ENCODE measurements around the gene ACTR6.
"Not testable (repeated sequence)": the region's sequence is repeated elsewhere in the genome, so short reads cannot be mapped to it uniquely, and the experiment has no call there.

The ACTR6 gene

DNA sequence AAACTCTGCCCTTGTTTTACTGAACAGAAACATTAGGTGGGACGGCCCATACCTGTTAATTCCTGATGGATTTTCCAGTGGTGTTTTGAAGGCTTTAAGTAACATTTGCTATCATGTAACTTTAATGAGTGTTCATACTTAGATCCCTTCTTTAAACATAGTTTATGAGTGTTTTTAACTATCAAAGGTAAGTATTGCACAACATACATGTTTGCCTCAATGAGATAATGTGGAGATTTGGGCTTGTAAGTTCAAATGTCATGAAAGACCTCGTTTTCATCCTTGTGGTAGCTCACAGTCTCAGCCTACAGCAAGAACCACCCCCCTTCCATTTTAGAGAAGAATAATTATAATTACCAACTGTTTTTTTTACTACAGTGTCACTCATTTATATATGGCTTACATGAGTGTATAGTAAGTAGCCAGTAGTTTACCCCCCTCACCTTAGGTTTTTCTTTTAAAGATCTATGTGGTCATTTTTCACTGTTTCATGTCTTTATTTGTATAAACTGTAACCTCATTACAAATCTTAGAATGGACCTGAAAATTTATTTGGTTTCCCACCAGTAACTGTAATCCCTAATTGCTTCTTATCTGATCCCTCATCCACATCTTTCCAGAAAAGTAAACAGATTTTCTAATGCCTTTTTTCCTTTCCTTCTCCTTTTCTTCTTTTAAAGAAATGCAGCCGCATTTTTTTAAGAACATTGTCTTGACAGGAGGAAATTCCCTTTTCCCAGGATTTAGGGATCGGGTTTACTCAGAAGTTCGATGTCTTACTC, 18.9 kb downstream of the ACTR6 start:
- TF ChIP-seq, protein P1, sequence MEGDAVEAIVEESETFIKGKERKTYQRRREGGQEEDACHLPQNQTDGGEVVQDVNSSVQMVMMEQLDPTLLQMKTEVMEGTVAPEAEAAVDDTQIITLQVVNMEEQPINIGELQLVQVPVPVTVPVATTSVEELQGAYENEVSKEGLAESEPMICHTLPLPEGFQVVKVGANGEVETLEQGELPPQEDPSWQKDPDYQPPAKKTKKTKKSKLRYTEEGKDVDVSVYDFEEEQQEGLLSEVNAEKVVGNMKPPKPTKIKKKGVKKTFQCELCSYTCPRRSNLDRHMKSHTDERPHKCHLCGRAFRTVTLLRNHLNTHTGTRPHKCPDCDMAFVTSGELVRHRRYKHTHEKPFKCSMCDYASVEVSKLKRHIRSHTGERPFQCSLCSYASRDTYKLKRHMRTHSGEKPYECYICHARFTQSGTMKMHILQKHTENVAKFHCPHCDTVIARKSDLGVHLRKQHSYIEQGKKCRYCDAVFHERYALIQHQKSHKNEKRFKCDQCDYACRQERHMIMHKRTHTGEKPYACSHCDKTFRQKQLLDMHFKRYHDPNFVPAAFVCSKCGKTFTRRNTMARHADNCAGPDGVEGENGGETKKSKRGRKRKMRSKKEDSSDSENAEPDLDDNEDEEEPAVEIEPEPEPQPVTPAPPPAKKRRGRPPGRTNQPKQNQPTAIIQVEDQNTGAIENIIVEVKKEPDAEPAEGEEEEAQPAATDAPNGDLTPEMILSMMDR (IDR thresholded peaks at IDR 0.05; ENCODE audit: low read length): no peak
- TF ChIP-seq EZH2 (IDR thresholded peaks at IDR 0.05; ENCODE audit: borderline replicate concordance, low read length): no peak
- Histone ChIP-seq H3K9me3 (ENCODE audit: low read length) (no peaks in the 10 kb centered on the region), H3K4me2 (ENCODE audit: low read length) (no peak overlapping the region), H3K27me3 (ENCODE audit: insufficient read depth, low read length) (no peaks in the 10 kb centered on the region), H2AFZ (ENCODE audit: low read length) (no peak overlapping the region), H3K9ac (ENCODE audit: low read length) (no peak overlapping the region), H3F3A (ENCODE audit: insufficient read depth, low read length) (no peaks in the 10 kb centered on the region), H3K79me2 (ENCODE audit: insufficient read depth, low read length) (no peaks in the 10 kb centered on the region), H3K9me2 (ENCODE audit: low read depth, low read length) (no peaks in the 10 kb centered on the region), H3K27ac (ENCODE audit: low read depth, low read length, poor library complexity, severe bottlenecking) (no peak overlapping the region), H3K36me3 (ENCODE audit: insufficient read depth, low read length) (peaks cover 83% of the 10 kb centered on the region), H3K4me3 (ENCODE audit: low read depth, low read length, poor library complexity, severe bottlenecking) (no peak overlapping the region), H3K4me1 (ENCODE audit: insufficient read depth, low read length, severe bottlenecking) (no peaks in the 10 kb centered on the region), H4K20me1 (ENCODE audit: insufficient read depth, low read length) (no peaks in the 10 kb centered on the region)

DNA sequence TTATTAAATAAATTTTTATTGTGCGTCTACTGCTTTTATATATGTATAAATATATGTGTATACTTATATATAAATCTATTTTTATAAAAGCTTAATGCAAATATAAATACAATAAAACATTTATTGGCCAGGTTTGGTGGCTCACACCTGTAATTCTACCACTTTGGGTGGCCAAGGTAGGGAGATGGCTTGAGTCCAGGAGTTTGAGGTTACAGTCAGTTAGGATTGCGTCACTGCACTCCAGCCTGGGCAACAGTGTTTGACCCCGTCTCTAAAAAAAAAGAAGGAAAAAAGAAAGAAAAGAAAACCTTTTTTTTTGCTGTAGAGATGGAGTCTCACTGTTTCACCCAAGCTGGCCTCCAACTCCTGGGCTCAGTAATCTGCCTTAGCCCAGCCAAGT, 20.9 kb downstream of the ACTR6 start:
- H3K9ac ChIP-seq (ENCODE audit: low read length): no peak overlapping the region
- H3F3A ChIP-seq (ENCODE audit: insufficient read depth, low read length): no peaks in the 10 kb centered on the region
- TF ChIP-seq, protein P1 (IDR thresholded peaks at IDR 0.05; ENCODE audit: low read length): no peak
- H3K9me3 ChIP-seq (ENCODE audit: low read length): no peaks in the 10 kb centered on the region
- no peaks in the 10 kb centered on the region for H4K20me1 ChIP-seq (ENCODE audit: insufficient read depth, low read length)
- H3K79me2 ChIP-seq (ENCODE audit: insufficient read depth, low read length): no peaks in the 10 kb centered on the region
- H3K4me2 ChIP-seq (ENCODE audit: low read length): no peak overlapping the region
- no peaks in the 10 kb centered on the region for H3K4me1 ChIP-seq (ENCODE audit: insufficient read depth, low read length, severe bottlenecking)
- no peaks in the 10 kb centered on the region for H3K9me2 ChIP-seq (ENCODE audit: low read depth, low read length)
- no peak overlapping the region for H2AFZ ChIP-seq (ENCODE audit: low read length)
- no peaks in the 10 kb centered on the region for H3K27me3 ChIP-seq (ENCODE audit: insufficient read depth, low read length)
- H3K4me3 ChIP-seq (ENCODE audit: low read depth, low read length, poor library complexity, severe bottlenecking): no peak overlapping the region
- H3K27ac ChIP-seq (ENCODE audit: low read depth, low read length, poor library complexity, severe bottlenecking): no peak overlapping the region
- H3K36me3 ChIP-seq (ENCODE audit: insufficient read depth, low read length): peaks cover 81% of the 10 kb centered on the region

DNA sequence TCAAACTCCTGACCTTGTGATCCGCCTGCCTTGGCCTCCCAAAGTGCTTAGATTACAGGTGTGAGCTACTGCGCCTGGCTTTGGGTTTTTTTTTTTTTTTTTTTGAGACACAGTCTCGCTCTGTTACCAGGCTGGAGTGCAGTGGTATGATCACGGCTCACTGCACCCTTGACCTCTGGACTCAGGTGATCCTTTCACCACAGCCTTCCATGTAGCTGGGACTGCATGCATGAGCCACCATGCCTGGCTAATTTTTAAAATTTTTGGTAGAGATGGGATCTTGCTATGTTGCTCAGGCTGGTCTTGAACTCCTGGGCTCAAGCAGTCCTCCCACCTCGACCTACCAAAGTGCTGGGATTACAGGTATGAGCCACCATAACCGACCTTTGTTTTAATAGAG, 21.6 kb downstream of the ACTR6 start:
- not testable (repeated sequence) for H3K9me2 ChIP-seq (ENCODE audit: low read depth, low read length); H4K20me1 ChIP-seq (ENCODE audit: insufficient read depth, low read length); H3K4me1 ChIP-seq (ENCODE audit: insufficient read depth, low read length, severe bottlenecking); H3K9me3 ChIP-seq (ENCODE audit: low read length); H3K9ac ChIP-seq (ENCODE audit: low read length); H3K79me2 ChIP-seq (ENCODE audit: insufficient read depth, low read length); H3K27me3 ChIP-seq (ENCODE audit: insufficient read depth, low read length); H3K4me2 ChIP-seq (ENCODE audit: low read length); H3F3A ChIP-seq (ENCODE audit: insufficient read depth, low read length); H2AFZ ChIP-seq (ENCODE audit: low read length); H3K4me3 ChIP-seq (ENCODE audit: low read depth, low read length, poor library complexity, severe bottlenecking); H3K27ac ChIP-seq (ENCODE audit: low read depth, low read length, poor library complexity, severe bottlenecking)
- peaks cover 76% of the 10 kb centered on the region for H3K36me3 ChIP-seq (ENCODE audit: insufficient read depth, low read length)

DNA sequence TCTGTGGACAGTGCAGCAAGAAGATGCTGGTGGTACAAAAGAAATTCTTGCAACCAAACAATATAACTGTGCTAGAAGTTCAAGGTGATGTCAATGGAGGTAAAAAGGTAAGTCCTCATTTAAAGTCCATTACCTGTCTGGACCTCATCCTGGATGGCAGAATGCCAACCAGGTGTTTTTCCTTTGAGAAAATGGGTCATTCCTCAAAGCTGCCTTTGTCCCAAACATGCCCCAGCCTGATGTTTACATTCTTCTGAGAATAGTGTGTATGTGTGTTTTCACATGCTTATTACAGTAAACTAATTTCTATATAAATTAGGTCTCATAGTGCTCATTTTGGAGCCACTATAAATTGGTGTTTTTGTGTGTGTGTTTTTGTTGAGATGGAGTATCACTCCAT, 24.9 kb downstream of the ACTR6 start:
- no peak overlapping the region for H2AFZ ChIP-seq (ENCODE audit: low read length)
- no peaks in the 10 kb centered on the region for H3F3A ChIP-seq (ENCODE audit: insufficient read depth, low read length)
- TF ChIP-seq EZH2 (IDR thresholded peaks at IDR 0.05; ENCODE audit: borderline replicate concordance, low read length): no peak
- TF ChIP-seq, protein P1 (IDR thresholded peaks at IDR 0.05; ENCODE audit: low read length): no peak
- no peaks in the 10 kb centered on the region for H3K9me2 ChIP-seq (ENCODE audit: low read depth, low read length)
- H3K4me2 ChIP-seq (ENCODE audit: low read length): no peak overlapping the region
- H3K9me3 ChIP-seq (ENCODE audit: low read length): no peaks in the 10 kb centered on the region
- H3K27me3 ChIP-seq (ENCODE audit: insufficient read depth, low read length): no peaks in the 10 kb centered on the region
- no peak overlapping the region for H3K4me3 ChIP-seq (ENCODE audit: low read depth, low read length, poor library complexity, severe bottlenecking)
- H3K9ac ChIP-seq (ENCODE audit: low read length): no peak overlapping the region
- H3K36me3 ChIP-seq (ENCODE audit: insufficient read depth, low read length): peaks cover 44% of the 10 kb centered on the region
- H3K79me2 ChIP-seq (ENCODE audit: insufficient read depth, low read length): no peaks in the 10 kb centered on the region
- no peaks in the 10 kb centered on the region for H3K4me1 ChIP-seq (ENCODE audit: insufficient read depth, low read length, severe bottlenecking)
- H4K20me1 ChIP-seq (ENCODE audit: insufficient read depth, low read length): no peaks in the 10 kb centered on the region
- H3K27ac ChIP-seq (ENCODE audit: low read depth, low read length, poor library complexity, severe bottlenecking): no peak overlapping the region
